Limb (tissue), 2 donors: ENCODE data around the gene SLC22A31.
"Not testable (repeated sequence)": the region's sequence is repeated elsewhere in the genome, so short reads cannot be mapped to it uniquely, and the experiment has no call there.

ENCODE experiments used
- DNase-seq, 2 donors: peaks; one replicate each; pipeline ENCODE4 v3.0.0-alpha.2; 2016; ENCODE audit errors: extremely low spot score in 2 of 2

Gene SLC22A31

DNA sequence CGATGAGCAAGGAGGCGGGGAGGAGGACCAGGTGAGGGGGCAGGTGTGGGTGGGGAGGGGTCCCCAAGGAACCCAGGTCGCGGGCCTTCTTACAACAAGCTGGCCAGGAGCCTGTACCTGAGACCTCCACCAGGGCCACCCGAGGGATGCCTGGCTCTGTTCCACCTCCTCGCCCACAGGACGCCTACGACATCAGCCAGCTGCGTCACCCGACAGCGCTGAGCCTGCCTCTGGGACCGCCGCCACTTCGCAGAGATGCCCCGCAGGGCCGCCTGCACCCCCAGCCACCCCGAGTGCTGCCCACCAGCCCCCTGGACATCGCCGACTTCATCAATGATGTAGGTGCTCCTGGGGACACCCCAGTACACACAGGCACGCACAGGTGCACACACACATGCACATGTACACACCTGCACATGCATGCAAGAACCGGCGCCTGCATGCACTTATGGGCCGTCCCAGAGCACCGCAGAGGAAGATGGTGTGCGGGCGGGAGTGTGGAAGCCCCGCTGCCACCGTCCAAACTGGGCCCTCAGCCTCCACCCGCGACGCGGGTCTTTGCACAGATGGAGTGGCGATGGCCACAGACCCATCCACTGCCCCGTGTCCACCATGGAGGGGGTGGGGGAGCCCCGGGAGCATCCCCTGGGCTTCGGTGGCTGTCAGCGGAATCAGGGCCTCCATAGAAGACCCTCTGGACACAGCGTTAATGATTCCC is 6.6 kb downstream of the SLC22A31 start:
- DNase-seq = peak in 1 of 2 donors; percentile 44

DNA sequence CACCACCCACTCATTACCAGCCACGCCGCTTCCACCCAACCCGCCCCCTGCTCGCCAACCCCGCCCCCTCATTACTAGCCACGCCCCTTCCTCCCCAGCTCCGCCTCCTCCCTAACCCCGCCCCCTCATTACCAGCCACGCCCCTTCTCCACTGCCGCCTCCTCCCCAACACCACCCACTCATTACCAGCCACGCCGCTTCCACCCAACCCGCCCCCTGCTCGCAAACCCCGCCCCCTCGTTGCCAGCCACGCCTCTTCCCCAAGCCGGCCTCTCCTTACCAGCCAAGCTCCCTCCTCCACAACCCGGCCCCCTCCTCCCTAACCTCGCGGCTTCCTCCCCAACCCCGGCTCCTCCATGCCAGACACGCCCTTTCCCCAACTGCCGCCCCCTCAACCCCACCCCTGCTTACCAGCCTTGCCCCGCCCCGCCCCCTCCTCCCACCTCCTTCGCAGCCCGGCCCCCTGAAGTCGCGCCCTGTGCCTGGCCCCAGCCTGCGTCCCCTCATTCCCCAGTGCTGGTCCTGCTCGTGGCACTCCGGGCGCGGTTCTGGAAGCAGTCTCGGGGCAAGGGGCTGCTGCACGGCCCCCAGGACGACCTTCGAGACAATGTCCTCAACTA is 7.3 kb downstream of the SLC22A31 start:
- DNase-seq = peak in 1 of 2 donors; percentile 79

DNA sequence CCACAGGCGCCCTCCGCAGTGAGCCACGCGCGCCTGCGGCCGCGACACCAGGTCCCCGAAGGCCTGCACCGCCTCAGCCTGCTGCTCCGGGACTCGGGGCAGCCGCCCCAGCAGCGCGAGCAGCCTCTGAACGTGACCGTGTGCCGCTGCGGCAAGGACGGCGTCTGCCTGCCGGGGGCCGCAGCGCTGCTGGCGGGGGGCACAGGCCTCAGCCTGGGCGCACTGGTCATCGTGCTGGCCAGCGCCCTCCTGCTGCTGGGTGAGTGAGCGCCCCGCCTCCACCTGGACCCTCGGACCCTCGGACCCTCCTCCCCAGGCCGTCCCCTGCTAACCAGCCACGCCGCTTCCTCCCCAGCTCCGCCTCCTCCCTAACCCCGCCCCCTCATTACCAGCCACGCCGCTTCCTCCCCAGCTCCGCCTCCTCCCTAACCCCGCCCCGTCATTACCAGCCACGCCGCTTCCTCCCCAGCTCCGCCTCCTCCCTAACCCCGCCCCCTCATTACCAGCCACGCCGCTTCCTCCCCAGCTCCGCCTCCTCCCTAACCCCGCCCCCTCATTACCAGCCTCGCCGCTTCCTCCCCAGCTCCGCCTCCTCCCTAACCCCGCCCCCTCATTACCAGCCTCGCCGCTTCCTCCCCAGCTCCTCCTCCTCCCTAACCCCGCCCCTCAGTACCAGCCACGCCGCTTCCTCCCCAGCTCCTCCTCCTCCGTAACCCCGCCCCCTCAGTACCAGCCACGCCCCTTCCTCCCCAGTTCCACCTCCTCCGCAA is 8.0 kb downstream of the SLC22A31 start:
- peak in 1 of 2 donors; percentile 88 for DNase-seq

DNA sequence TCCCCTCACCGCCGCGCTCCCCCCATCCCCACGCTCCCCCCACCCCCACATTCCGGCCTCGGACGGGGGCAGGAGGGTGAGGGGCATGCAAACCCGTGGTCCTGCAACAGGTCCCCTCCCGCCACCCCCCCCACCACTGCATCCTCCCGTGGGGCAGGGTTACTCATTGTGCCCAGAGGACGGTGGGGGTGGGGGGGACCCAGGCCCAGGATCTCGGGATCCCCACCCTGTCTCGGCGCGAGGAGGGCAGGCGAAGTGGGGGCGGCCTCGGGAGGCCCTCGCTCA is 8.5 kb downstream of the SLC22A31 start:
- no peak for DNase-seq

DNA sequence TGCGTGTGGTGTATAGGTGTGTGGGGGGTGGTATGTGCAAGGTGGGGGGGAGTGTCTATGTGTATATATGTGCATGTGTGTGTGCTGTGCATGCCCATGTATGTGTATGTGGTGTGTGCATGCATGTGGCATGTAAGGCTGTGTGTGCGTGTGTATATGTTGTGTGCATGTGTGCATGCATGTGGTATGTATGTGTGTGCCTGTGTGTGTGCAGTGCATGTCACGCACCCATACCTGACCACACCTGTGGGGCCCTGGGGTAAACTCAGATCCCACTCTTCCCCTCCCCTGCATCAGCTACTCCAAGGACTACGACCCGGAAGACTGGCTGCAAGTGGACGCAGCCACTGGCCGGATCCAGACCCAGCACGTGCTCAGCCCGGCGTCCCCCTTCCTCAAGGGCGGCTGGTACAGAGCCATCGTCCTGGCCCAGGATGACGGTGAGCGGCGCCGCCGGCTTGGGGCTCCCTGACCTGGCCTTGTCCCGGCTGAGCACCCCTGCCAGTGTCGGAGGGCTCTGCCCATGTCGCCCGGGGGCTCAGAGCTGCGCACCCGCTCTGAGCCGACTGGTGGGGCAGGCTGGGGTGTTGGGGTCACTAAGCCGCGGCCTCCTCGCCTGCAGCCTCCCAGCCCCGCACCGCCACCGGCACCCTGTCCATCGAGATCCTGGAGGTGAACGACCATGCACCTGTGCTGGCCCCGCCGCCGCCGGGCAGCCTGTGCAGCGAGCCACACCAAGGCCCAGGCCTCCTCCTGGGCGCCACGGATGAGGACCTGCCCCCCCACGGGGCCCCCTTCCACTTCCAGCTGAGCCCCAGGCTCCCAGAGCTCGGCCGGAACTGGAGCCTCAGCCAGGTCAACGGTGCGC is 9.1 kb downstream of the SLC22A31 start:
- DNase-seq = peak in 1 of 2 donors; percentile 43

DNA sequence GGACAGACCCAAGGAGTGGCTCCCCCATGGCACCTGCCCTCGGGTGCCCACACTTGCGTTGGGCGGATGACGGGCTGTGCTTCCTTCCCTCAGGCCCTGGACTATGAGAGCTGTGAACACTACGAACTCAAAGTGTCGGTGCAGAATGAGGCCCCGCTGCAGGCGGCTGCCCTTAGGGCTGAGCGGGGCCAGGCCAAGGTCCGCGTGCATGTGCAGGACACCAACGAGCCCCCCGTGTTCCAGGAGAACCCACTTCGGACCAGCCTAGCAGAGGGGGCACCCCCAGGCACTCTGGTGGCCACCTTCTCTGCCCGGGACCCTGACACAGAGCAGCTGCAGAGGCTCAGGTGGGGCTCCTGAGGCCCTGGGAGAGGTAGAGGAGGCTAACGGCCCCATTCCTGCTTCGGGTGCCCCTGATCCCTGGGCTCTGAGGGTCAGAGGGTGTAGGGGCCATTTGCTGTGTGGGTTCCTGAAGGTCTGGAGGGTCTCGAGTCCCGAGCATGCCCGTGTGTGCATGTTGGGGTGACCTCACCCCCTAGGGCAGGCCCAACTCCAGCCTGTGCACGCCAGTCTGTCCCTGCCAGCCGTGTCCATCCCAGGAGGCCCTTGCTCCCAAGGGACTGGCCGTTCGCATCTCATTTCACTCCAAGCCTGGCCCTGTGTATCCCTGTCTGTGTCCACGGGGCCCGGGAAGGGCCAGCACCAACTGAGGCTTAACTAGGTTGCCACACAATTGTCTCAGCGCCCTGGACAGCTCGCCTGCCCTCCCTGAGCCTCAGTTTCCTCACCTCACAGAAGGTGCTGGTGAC is 10.0 kb downstream of the SLC22A31 start:
- DNase-seq = peak in 1 of 2 donors; percentile 29

DNA sequence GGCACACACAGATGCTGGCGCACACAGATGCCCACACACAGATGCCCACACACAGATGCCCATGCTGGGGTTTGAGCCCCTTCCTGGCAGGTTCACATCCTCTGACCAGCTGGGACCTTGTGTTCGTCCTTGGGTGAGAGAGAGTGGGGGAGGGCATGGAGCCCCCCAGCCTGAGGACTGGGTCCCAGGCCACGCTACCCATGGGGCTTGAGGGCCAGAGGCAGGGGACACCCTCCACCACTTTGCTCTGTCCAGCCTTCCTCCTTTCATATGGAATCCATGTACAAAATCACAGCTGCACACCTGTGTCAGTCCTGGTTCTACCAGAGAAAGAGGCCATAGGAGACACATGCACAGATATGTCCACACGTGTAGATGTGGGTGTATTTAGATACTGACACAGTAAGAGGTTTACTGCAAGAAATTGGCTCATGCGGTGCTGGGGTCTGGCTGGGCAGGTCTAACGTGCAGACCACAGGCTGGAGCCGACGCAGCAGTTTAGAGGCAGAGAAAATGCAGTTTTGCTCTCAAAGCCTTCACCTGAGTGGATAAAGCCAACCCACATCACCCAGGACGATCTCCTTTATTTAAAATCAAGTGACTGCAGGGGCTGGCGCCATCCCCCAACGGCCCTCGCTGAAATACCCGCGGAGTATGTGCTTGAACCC is 10.8 kb downstream of the SLC22A31 start:
- peak in 1 of 2 donors; percentile 21 for DNase-seq

DNA sequence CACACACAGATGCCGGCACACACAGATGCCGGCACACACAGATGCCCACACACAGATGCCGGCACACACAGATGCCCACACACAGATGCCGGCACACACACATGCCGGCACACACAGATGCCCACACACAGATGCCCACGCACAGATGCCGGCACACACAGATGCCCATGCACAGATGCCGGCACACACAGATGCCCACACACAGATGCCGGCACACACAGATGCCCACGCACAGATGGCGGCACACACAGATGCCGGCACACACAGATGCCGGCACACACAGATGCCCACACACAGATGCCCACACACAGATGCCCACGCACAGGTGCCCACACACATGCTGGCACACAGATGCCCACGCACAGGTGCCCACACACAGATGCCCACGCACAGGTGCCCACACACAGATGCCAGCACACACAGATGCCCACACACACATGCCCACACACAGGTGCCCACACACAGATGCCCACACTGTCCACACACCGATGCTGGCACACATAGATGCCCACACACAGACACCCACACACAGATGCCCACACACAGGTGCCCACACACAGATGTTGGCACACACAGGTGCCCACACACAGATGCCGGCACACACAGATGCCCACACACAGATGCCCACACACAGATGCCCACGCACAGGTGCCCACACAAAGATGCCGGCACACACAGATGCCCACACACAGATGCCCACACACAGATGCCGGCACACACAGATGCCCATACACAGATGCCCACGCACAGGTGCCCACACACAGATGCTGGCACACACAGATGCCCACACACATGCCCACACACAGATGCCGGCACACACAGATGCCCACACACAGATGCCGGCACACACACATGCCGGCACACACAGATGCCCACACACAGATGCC is 11.6 kb downstream of the SLC22A31 start:
- peak in 1 of 2 donors; percentile 23 for DNase-seq

DNA sequence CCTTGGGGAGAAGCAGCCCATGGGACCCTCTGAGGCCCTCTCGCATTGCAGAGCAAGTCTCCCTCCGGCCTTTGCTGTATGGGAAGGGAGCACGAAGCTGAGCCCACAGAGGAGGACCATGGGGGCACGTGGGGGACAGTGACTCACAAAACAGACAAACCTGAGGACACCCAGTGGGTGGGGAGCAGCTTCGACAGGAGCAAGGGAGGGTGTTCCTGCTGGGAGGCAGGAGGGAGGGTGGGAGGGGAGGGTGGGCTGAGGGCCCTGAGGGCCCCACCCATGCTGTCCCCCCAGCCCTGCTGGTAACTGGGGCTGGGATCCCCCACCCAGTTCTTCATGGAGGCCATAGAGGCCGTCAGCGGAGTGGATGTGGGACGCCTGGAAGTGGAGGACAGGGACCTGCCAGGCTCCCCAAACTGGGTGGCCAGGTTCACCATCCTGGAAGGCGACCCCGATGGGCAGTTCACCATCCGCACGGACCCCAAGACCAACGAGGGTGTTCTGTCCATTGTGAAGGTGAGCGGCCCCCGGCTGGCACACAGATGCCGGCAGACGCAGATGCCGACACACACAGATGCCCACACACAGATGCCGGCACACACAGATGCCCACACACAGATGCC is 12.5 kb downstream of the SLC22A31 start:
- peak in 1 of 2 donors; percentile 43 for DNase-seq

DNA sequence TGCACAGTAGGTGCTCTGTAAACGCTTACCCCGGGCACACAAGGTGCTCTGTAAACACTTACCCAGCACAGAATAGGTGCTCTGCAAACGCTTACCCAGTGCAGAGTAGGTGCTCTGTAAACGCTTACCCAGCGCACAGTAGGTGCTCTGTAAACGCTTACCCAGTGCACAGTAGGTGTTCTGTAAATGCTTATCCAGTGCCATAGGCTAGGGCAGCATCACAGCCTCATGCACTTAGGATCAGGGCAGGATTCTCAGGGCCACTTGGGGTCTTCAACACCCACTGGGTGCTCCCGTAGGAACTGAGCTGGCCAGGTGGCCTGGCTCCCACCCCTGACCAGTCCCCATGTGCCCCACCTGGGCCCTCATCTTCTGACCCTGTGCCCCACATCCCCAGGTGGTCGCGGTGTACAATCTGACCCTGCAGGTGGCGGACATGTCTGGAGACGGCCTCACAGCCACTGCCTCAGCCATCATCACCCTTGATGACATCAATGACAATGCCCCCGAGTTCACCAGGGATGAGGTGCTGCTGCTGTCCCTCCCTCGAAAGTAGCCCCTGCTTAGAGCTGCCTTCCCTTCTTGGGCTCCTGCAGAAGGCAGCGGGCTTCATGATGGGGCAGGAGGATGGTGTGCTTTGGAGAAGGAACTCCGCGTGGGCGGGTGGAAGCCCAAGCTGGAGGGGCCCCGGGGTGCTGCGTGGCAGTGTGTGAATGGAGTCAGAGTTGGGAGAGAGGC is 13.1 kb downstream of the SLC22A31 start:
- peak in 1 of 2 donors; percentile 57 for DNase-seq

DNA sequence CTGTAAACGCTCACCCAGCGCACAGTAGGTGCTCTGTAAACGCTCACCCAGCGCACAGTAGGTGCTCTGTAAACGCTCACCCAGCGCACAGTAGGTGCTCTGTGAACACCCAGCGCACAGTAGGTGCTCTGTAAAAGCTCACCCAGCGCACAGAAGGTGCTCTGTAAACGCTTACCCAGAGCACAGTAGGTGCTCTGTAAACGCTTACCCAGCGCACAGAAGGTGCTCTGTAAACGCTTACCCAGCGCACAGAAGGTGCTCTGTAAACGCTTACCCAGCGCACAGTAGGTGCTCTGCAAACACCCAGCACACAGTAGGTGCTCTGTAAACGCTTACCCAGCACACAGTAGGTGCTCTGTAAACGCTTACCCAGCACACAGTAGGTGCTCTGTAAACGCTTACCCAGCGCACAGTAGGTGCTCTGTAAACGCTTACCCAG is 13.7 kb downstream of the SLC22A31 start:
- not testable (repeated sequence) for DNase-seq

DNA sequence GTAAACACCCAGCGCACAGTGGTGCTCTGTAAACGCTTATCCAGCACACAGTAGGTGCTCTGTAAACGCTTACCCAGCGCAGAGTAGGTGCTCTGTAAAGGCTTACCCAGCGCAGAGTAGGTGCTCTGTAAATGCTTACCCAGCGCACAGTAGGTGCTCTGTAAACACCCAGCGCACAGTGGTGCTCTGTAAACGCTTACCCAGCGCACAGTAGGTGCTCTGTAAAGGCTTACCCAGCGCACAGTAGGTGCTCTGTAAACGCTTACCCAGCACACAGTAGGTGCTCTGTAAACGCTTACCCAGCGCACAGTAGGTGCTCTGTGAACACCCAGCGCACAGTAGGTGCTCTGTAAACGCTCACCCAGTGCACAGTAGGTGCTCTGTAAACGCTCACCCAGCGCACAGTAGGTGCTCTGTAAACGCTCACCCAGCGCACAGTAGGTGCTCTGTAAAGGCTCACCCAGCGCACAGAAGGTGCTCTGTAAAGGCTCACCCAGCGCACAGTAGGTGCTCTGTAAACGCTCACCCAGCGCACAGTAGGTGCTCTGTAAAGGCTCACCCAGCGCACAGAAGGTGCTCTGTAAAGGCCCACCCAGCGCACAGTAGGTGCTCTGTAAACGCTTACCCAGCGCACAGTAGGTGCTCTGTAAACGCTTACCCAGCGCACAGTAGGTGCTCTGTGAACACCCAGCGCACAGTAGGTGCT is 14.3 kb downstream of the SLC22A31 start:
- peak in 1 of 2 donors; percentile 23 for DNase-seq

DNA sequence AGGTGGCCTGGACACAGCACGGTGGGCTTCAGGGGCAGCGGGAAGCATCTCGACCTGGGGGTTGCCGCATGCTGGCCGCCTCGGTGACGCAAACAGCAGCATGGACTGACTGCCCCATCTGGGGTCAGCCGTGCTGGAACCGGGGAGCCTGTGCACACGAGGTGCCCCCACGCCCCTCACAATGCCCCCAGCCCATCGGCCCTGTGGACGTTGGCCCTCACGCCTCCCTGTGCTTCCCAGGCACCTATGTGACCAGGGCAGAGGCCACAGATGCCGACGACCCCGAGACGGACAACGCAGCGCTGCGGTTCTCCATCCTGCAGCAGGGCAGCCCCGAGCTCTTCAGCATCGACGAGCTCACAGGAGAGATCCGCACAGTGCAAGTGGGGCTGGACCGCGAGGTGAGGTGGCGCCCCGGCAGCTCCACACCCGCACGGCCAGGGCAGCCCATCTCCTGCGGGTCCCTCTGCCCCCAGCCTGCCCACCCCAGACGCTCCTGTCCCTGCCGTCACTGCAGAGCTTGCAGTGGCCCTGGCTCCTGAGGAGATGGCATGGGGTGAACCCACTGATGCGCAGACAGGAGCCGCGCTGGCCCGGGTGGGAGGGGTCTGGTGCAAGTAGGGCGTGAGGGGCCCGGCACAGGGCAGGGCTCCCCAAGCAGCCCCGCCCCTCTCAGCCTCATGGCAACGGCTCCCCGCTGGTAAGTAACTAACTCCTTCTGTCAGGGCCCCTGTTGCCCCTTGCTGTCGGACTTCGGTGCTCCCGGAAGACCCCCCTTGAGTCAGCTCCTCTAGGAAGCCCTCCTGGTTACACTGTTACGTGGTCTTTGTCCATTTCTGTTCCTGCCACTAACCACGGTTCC is 15.2 kb downstream of the SLC22A31 start:
- peak in 1 of 2 donors; percentile 55 for DNase-seq

DNA sequence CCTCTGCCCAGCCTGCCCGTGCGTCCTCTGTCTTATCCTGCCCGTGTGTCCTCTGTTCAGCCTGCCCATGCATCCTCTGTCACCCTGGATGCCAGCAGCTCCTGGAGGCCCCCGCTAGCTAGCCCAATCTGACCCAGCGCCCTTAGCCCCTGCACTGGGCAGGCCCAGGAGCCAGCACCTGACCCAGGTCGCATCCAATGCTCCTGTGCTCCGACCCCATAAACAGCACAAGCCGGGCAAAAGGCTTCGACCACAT is 15.7 kb downstream of the SLC22A31 start:
- no peak for DNase-seq

DNA sequence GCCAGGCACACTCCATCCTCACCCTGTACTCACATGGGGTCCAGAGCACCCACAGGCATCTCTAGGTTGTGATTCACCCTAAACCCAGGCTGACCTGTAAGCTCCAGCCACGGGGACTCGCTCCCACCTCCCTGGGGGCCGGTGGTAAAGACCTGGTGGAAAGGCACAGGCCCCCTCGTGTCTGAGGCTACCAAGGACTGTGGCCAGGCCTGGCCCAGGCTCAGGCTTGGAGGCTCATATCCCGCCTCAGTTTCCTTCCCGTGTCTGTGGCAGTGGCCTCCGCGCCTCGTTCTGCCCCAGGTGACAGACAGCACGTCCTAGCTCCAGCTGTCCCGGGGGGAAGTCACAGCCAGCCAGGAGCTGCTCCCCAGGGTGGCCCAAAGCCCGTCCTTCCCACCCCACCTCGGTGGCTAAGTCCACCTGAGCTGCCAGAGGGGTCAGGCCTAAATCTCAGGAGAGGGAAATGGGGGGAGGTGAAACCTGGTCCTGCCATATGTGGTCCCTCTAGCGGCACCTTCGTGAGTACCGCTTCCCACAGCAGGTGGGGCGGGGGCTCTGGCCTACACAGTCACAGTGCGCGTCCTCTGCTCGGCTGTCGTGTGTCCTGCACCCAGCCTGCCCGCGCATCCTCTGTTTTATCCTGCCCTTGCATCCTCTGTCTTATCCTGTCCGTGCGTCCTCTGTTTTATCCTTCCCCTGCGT is 16.2 kb downstream of the SLC22A31 start:
- peak in 1 of 2 donors; percentile 35 for DNase-seq

DNA sequence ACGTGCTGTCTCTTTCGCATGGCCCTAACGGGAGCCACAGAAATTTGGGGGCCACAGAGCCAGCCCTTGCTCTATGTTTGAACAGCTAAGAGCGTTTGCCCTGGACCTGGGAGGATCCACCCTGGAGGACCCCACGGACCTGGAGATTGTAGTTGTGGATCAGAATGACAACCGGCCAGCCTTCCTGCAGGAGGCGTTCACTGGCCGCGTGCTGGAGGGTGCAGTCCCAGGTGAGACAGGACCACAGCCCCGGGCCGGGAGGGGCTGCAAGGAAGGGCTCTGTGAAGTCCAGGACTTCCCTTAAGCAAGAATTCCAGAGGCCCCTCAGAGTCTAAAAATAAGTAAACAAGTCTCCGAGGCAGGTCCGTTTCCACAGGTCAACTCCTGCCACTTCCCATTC is 16.9 kb downstream of the SLC22A31 start:
- DNase-seq = no peak
